GM20000 (cell line): Measurements from ENCODE around the gene IL25.
"Not testable (repeated sequence)": the region's sequence is repeated elsewhere in the genome, so short reads cannot be mapped to it uniquely, and the experiment has no call there.

Experiments
- DNase-seq: peaks from one replicate; pipeline ENCODE4 v3.0.0; 2012; ENCODE audit warnings: low spot score
- CTCF ChIP-seq: IDR thresholded peaks from 2 replicates; pipeline ENCODE4 v1.5.1; 2012; ENCODE audit warnings: mild to moderate bottlenecking, control low read depth; ENCODE audit errors: extremely low read depth, missing control alignments

Gene IL25

GRCh38 chr14:23386999-23387398 is 14.4 kb downstream of the IL25 start:
- TF ChIP-seq CTCF = no peak
- DNase-seq = no peak

GRCh38 chr14:23387916-23388882 is 15.6 kb downstream of the IL25 start:
- TF ChIP-seq CTCF = no peak
- DNase-seq = no peak

GRCh38 chr14:23388996-23389395 is 16.4 kb downstream of the IL25 start:
- no peak for DNase-seq
- TF ChIP-seq CTCF = no peak

GRCh38 chr14:23389396-23389795 is 16.8 kb downstream of the IL25 start:
- no peak for DNase-seq
- TF ChIP-seq CTCF = no peak

- DNase-seq = not testable (repeated sequence)
Observed at GRCh38 chr14:23389871-23390270, 17.3 kb downstream of the IL25 start.

GRCh38 chr14:23392613-23393012 is 20.0 kb downstream of the IL25 start:
- TF ChIP-seq CTCF = no peak

GRCh38 chr14:23396126-23396525 is 23.5 kb downstream of the IL25 start:
- TF ChIP-seq CTCF = no peak
- DNase-seq = no peak

More at GRCh38 chr14:23392613-23393012, 20.0 kb downstream of the IL25 start:
- no peak for DNase-seq
